Esophagus muscularis mucosa (tissue), 4 donors: ENCODE data around the gene FGFR1OP2.

Experiments used
- EP300 ChIP-seq: sonication (generic); formaldehyde crosslinking; IDR thresholded peaks from one replicate; pipeline ENCODE4 v1.6.1; 2017; ENCODE audit warnings: antibody characterized with exemption
- POLR2A ChIP-seq: fragments of 450-650 bp; IDR thresholded peaks from one replicate; pipeline ENCODE4 v1.6.1; 2017; ENCODE audit warnings: antibody characterized with exemption, moderate library complexity, mild to moderate bottlenecking, low read depth
- TF ChIP-seq, protein P1 (sequence below), 3 experiments: fragments of 200-600 bp in 2 of 3; fragments of 450-650 bp in 1 of 3; sonication (generic) in 2 of 3; IDR thresholded peaks; one replicate each; pipeline ENCODE4 v1.5.1; 2017 to 2019; ENCODE audit warnings: antibody characterized with exemption in 3 of 3, mild to moderate bottlenecking in 2 of 3, moderate library complexity in 1 of 3

GRCh38 chr12:26906024-26906423 lies 32.2 kb upstream of the FGFR1OP2 start:
- TF ChIP-seq, protein P1, sequence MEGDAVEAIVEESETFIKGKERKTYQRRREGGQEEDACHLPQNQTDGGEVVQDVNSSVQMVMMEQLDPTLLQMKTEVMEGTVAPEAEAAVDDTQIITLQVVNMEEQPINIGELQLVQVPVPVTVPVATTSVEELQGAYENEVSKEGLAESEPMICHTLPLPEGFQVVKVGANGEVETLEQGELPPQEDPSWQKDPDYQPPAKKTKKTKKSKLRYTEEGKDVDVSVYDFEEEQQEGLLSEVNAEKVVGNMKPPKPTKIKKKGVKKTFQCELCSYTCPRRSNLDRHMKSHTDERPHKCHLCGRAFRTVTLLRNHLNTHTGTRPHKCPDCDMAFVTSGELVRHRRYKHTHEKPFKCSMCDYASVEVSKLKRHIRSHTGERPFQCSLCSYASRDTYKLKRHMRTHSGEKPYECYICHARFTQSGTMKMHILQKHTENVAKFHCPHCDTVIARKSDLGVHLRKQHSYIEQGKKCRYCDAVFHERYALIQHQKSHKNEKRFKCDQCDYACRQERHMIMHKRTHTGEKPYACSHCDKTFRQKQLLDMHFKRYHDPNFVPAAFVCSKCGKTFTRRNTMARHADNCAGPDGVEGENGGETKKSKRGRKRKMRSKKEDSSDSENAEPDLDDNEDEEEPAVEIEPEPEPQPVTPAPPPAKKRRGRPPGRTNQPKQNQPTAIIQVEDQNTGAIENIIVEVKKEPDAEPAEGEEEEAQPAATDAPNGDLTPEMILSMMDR (IDR thresholded peaks at IDR 0.05): no peak
- no peak for TF ChIP-seq POLR2A
- no peak for TF ChIP-seq EP300
